ENCODE results near the gene FKRP. TPM values are rescaled to one million over a fixed set of nuclear protein-coding genes. Genes with fewer than 3 reads are reported as not detected.

Gene FKRP
- total RNA-seq, 2 donors from 2014 or later: 15.1 to 18.0 TPM

DNA sequence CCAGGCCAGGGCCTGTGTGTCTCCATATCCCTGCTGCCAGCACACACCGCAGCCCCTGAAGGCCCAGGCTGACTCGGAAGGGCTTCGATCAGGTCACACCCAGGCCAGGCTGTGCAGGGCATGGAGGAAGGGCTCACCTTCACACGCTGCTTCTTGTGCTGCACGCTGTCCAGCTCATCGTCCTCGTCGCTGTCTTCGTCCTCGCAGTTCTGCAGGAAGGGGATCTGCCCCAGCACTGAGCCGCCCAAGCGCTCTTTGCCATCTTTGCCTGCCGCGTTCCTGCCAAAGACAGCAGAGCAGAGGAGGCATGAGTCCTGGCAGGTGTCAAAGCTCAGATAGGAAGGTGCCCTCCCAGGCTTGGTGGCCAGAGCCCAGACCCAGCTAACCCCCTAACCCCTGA is 15.3 kb upstream of the FKRP start:
- peaks cover 32% of the 10 kb centered on the region for H3K4me1 Mint-ChIP-seq (ENCODE audit: low read depth)

DNA sequence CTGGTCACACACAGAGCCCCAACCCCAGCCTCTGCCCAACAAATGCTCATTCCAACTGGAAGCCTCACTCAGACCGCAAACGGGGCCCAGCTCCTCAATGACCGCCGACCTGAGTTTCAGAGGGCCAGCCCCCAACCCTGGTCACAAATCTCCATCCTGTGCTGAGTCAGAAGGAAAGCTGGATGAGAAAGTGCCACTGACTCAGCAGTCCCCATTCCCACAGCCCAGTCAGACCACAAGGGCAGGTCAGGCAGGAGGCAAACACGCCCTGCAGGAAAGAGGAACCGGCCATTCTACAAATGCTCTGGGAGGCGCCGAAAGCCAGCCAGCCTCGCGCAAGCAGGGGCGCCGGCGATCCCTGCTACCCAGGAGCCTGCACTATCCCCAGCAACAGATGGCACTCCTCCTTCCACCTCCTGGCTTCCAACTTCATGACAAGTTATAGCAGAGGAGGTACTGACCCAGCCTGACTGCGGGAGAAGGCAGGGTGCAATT is 14.8 kb upstream of the FKRP start:
- no peak overlapping the region for H3K4me3 Mint-ChIP-seq
- H3K4me1 Mint-ChIP-seq (ENCODE audit: low read depth): peaks cover 32% of the 10 kb centered on the region
- H3K27me3 Mint-ChIP-seq (ENCODE audit: low read depth): no peaks in the 10 kb centered on the region
- H3K9me3 Mint-ChIP-seq: no peaks in the 10 kb centered on the region
- ATAC-seq (replicated peaks in 1 of 2) (peak in 1 of 2 donors; percentile 25), DNase-seq (no peak)
- peaks cover 8 to 29% of the 10 kb centered on the region in 2 donors for H3K36me3 Mint-ChIP-seq (ENCODE audit: insufficient read depth in 2 of 2)
- no peak overlapping the region for H3K27ac Mint-ChIP-seq

More for the DNA sequence above, 15.3 kb upstream of the FKRP start:
- no peaks in the 10 kb centered on the region for H3K9me3 Mint-ChIP-seq
- no peak for DNase-seq
- no peaks in the 10 kb centered on the region for H3K27me3 Mint-ChIP-seq (ENCODE audit: low read depth)
- no peak overlapping the region for H3K4me3 Mint-ChIP-seq
- H3K36me3 Mint-ChIP-seq (ENCODE audit: insufficient read depth in 2 of 2): peaks cover 10 to 33% of the 10 kb centered on the region in 2 donors
- no peak for ATAC-seq (replicated peaks in 1 of 2)
- no peak overlapping the region for H3K27ac Mint-ChIP-seq

DNA sequence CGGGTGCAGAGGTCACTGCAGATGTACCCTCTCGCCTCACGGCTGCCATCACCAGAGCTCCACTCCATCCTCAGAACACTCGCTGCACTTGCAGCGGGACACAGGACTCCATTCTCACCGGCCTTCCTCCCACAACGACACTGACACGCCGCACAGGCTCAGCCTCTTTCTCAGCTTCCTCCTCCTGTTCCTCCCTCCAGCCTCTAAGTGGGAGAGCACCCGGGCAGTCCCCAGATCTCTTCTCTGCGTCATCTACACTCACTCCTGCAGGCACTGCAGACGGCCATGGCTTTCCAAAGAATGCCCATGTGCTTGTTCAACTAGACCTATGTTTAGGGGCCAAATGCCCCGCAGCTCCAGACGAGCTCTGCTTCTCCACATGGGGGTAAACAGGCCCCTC is 14.3 kb upstream of the FKRP start:
- Mint-ChIP-seq H3K27me3 (ENCODE audit: low read depth) (no peaks in the 10 kb centered on the region), H3K9me3 (no peaks in the 10 kb centered on the region), H3K27ac (no peak overlapping the region), H3K4me3 (no peak overlapping the region), H3K4me1 (ENCODE audit: low read depth) (peaks cover 32% of the 10 kb centered on the region), H3K36me3 (ENCODE audit: insufficient read depth in 2 of 2) (peaks cover 4 to 26% of the 10 kb centered on the region in 2 donors)
- DNase-seq (no peak), ATAC-seq (replicated peaks in 1 of 2) (no peak)

DNA sequence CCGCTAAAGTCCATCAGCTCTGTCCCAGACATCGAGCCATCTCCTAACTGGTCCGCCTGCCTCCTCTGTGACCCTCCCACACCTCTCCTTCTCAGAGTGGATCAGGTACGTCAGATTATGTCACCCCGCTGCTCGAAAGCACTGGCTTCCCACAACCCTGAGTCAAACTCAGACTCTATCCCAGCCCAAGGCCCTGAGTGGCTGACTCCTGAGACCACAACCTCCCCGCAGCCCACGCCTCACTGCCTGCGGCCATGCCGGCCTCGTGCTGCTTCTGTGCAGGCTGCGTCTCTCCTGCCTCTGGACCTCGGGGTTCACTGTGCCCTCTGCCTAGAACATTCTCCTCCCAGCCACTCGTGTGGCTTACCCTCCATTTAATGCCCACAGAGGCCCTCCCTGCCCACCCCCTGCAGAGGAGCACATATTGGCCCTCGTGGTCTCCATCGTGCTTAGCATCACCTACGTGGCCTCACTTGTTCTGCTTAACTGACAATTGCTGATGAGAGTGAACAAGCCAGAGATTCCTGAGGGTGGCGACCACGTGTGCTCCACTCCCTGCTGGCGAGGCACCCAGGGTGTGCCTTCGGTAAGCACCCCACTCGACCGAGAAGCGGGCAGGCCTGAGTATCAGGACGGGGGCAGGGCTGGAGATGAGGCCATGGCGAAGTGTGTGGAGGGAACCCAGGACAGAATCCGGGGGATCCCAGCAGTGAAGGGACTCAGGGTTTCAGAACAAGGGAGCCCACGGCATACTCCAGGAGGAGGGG is 13.5 kb upstream of the FKRP start:
- Mint-ChIP-seq H3K4me1 (ENCODE audit: low read depth) (peaks cover 32% of the 10 kb centered on the region), H3K27ac (no peak overlapping the region), H3K9me3 (no peaks in the 10 kb centered on the region), H3K27me3 (ENCODE audit: low read depth) (no peaks in the 10 kb centered on the region), H3K4me3 (no peak overlapping the region), H3K36me3 (ENCODE audit: insufficient read depth in 2 of 2) (peaks cover 4 to 29% of the 10 kb centered on the region in 2 donors)
- no peak for ATAC-seq (replicated peaks in 1 of 2)
- no peak for DNase-seq

DNA sequence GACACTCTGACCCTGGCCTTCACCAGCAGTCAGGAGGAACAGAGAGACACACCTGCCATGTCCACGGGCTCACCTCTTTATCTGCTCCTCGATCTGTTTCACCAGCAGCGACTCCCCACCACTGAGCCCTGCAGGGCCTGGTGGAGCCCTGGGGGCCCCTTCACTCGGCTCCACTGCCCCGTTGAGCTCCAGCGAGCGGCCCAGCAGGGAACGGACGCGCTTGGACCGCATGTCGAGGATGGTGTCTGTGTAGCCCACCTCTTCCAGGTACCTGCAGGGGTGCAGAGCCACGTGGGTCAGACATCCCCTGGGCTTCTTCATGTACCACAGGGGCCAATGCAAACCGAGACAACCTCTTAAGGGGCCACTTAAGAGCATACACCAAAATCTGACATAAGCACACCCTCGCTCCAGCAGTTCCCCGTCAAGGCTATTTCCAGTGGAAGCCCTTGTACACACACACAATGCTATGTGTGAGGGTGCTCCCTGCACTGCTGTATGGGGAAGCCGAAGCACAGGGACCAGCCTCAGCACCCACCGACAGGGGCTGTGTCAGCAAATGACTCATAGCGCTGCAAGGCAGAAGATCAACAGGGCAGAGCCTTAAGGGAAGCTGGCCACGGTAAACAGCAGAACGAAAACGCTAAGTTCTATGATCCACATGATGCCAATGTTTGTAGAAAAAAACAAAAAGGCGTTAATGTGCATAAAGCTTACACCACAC is 12.7 kb upstream of the FKRP start:
- no peak for DNase-seq
- H3K36me3 Mint-ChIP-seq (ENCODE audit: insufficient read depth in 2 of 2): peaks cover 4 to 29% of the 10 kb centered on the region in 2 donors
- H3K4me3 Mint-ChIP-seq: no peak overlapping the region

DNA sequence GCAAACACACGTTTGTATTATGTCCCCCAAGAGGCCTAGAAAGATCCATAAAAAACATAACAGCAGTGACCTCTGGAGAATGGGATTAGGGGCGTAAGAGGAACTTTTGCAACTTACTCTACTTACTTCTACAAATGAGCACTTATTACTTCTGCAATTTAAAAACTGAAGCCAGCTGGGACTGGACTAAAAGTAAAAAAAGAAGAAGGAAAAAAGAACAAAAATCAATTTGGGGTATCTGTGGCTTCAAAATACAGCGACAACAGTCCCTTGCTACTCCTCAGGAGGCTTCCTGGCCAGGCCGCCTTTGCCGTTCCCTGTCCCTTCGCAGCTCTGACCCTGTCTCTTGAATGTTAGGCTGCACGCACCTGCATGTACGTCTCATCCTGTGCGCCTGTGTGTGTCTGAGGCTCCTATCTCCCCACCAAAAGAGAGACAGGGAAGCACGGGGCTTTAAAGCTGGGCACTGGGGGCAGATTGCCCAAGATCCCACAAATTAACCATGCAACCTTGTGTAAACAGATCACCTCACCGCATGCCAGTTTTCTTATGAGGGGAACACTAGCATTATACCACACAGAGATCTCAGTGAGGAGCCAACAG is 12.1 kb upstream of the FKRP start:
- Mint-ChIP-seq H3K9me3 (no peaks in the 10 kb centered on the region), H3K27me3 (ENCODE audit: low read depth) (no peaks in the 10 kb centered on the region), H3K27ac (peak overlapping the region; percentile 82), H3K4me3 (no peak overlapping the region), H3K36me3 (ENCODE audit: insufficient read depth in 2 of 2) (peaks cover 4 to 26% of the 10 kb centered on the region in 2 donors), H3K4me1 (ENCODE audit: low read depth) (peaks cover 27% of the 10 kb centered on the region)
- ATAC-seq (replicated peaks in 1 of 2) (no peak), DNase-seq (no peak)

More for the DNA sequence above, 12.7 kb upstream of the FKRP start:
- Mint-ChIP-seq H3K9me3 (no peaks in the 10 kb centered on the region), H3K4me1 (ENCODE audit: low read depth) (peaks cover 32% of the 10 kb centered on the region), H3K27me3 (ENCODE audit: low read depth) (no peaks in the 10 kb centered on the region), H3K27ac (no peak overlapping the region)
- no peak for ATAC-seq (replicated peaks in 1 of 2)

DNA sequence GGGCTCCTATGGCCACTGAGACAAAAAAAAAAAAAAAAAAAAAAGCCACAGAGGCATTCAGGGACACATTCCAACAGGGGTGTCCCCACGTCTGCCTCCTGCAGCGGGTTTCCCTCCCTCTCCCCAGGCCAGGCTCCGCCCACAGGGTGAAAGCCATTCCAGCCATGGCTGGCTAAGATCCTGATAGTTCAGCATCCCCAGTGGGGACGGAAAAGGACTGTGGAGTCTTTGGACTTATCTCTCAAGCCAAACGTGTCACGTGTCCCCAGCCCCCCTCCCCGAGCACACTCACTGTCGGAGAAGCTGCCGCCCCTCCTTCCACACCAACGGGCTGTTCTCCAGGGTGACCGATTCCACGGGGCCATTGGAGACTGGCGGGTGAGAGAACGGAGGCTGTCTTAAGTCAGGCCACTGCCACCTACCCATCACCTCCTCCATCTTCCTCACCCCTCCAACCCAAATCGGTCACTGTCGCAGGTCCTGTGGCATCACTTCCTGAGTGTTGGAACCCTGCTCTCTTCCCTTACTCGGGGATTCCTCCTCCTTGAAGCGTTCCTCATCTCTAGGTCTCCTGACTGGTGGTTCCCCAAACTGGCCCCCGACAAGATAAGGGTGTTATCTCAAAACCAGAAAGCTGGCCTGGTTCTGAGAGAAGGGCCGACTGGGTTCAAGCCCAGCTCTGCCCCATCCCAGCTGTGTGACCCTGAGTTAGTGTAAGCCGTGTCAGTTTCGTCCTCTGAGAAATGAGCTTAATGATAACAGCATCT is 9.1 kb upstream of the FKRP start:
- H3K4me1 Mint-ChIP-seq (ENCODE audit: low read depth): peaks cover 16% of the 10 kb centered on the region
- DNase-seq (no peak), ATAC-seq (replicated peaks in 1 of 2) (no peak)
- H3K36me3 Mint-ChIP-seq (ENCODE audit: insufficient read depth in 2 of 2): peaks cover 4 to 17% of the 10 kb centered on the region in 2 donors
- H3K9me3 Mint-ChIP-seq: no peaks in the 10 kb centered on the region
- no peak overlapping the region for H3K4me3 Mint-ChIP-seq
- H3K27ac Mint-ChIP-seq: no peak overlapping the region
- H3K27me3 Mint-ChIP-seq (ENCODE audit: low read depth): no peaks in the 10 kb centered on the region

DNA sequence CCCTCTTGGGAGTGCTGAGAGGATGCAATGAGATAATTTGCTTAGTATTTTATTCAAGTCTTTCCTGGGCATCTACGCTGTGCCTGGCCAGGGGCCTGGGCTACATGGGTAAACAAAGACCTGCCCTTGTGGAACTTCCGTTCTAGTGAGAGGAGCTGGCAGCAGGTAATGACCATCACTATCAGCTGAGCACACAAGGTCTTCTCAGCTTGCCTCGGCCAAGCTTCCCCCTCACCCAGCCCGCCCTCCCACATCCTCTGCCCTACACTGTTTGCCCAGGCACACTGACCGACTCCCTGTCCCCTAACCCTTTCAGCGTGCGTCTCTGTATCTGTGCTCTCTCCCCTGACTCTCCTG is 8.6 kb upstream of the FKRP start:
- Mint-ChIP-seq H3K27me3 (ENCODE audit: low read depth) (no peaks in the 10 kb centered on the region), H3K4me1 (ENCODE audit: low read depth) (peaks cover 13% of the 10 kb centered on the region), H3K27ac (no peak overlapping the region), H3K36me3 (ENCODE audit: insufficient read depth in 2 of 2) (peaks cover 2 to 11% of the 10 kb centered on the region in 2 donors), H3K9me3 (no peaks in the 10 kb centered on the region), H3K4me3 (no peak overlapping the region)
- DNase-seq: no peak
- ATAC-seq (replicated peaks in 1 of 2): no peak

DNA sequence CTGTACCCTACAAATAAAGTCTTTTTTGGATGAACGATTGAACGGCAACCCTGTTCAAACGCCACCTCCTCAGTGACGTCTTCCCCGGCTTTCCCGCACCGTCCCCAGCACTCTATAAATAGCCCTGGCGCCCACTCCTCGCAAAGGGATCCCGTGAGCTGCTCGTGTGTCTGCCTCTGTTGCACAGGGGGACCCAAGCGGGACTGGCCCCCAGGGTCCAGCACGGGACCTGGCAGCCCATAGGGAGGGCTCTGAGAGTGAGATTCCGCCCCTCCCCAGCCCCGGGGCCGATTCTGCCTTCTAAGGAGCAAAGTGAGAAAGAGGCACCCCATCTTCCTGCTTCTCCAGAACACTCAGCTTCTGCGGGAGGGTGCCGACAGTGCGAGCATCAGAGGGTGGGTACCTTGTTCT is 8.1 kb upstream of the FKRP start:
- Mint-ChIP-seq H3K4me1 (ENCODE audit: low read depth) (peaks cover 17% of the 10 kb centered on the region), H3K36me3 (ENCODE audit: insufficient read depth in 2 of 2) (peaks cover 2 to 11% of the 10 kb centered on the region in 2 donors), H3K27ac (no peak overlapping the region), H3K27me3 (ENCODE audit: low read depth) (no peaks in the 10 kb centered on the region), H3K4me3 (no peak overlapping the region), H3K9me3 (no peaks in the 10 kb centered on the region)
- no peak for ATAC-seq (replicated peaks in 1 of 2)
- no peak for DNase-seq

DNA sequence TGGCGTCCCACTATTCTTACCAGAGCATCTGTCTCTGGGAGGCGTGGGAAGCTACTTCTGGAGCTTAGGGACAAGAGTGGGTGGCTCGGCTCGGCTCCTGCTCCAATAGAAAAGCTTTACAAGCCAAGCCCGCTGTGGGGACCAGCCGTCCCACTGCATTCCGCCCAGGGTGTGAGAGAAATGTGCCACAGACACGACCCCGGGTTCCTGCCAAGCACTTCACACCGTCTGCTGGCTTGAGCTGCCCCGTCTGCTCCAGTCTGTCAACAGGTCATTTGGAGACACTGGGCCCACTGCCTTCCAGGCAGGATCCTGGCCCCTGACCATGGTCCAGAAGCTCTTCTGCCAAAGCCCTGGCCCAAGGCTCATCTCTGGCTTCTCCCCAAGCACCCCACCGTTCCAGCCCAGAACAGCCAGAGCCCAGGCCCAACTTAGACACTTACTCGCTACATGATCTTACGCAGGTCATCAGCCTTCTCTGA is 6.5 kb upstream of the FKRP start:
- no peak for DNase-seq
- Mint-ChIP-seq H3K9me3 (no peaks in the 10 kb centered on the region), H3K4me1 (ENCODE audit: low read depth) (peaks cover 32% of the 10 kb centered on the region), H3K27ac (no peak overlapping the region), H3K27me3 (ENCODE audit: low read depth) (no peaks in the 10 kb centered on the region), H3K4me3 (no peak overlapping the region), H3K36me3 (ENCODE audit: insufficient read depth in 2 of 2) (peaks cover 0 to 6% of the 10 kb centered on the region in 2 donors)
- no peak for ATAC-seq (replicated peaks in 1 of 2)

DNA sequence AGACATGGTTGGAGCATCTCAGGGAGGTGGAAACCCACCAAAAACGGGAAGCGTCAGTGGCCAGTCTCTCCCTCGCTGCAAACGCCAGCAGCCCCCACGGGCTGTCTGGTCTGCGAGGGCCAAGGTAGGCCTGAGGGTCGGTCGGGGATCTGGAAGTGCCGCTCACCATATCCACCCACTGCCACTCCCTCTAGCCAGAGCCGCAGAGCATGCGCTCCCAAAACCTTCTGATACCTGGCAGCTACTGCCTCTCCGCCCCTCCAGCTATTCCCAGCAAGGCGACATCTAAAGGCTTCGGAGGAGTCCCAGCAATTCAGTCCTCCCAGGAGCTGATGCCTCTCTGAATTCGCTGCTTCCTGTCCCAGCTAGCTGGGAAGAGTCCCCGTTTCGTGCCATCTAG is 4.4 kb upstream of the FKRP start:
- Mint-ChIP-seq H3K9me3 (no peaks in the 10 kb centered on the region), H3K27me3 (ENCODE audit: low read depth) (no peaks in the 10 kb centered on the region), H3K36me3 (ENCODE audit: insufficient read depth in 2 of 2) (peaks cover 0 to 6% of the 10 kb centered on the region in 2 donors), H3K27ac (no peak overlapping the region), H3K4me1 (ENCODE audit: low read depth) (peaks cover 45% of the 10 kb centered on the region), H3K4me3 (no peak overlapping the region)
- no peak for DNase-seq
- no peak for ATAC-seq (replicated peaks in 1 of 2)

DNA sequence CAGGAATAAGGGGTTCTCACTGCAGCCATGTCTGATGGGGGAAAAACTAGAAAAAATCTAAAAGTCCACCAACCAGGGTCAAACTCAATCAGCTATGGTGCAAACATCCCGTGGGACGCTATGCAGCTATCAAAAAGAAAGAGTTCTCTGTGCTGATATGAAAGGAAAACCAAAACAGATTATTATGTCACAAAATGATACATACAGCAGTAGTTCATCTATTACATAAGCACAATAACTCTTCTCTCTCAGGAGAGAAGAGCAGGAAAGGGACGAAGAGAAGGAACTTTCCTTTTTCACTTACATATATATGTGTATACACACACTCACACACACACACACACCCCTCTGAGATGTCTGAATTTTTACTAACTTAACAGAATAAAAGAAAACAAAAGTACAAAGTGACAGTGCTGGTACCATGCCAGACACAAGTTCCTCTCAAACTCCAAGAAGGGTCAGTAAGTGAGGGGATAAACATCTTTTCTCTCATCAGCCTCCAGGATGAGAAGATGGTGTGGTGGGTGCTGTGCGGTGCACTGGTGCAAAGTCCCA is 2.9 kb upstream of the FKRP start:
- Mint-ChIP-seq H3K27me3 (ENCODE audit: low read depth) (no peaks in the 10 kb centered on the region), H3K4me1 (ENCODE audit: low read depth) (peaks cover 52% of the 10 kb centered on the region), H3K9me3 (no peaks in the 10 kb centered on the region), H3K4me3 (peak overlapping the region in 1 of 2 donors; percentile 49), H3K27ac (peak overlapping the region; percentile 53), H3K36me3 (ENCODE audit: insufficient read depth in 2 of 2) (peaks cover 0 to 1% of the 10 kb centered on the region in 2 donors)
- DNase-seq (no peak), ATAC-seq (replicated peaks in 1 of 2) (no peak)
